HG03025 (cell line): Measurements from ENCODE around the gene CAMTA1.

Source experiments
- ATAC-seq: cut with Tn5 transposase; IDR thresholded peaks from one replicate; pipeline ENCODE4 v1.9.1; 2021; ENCODE audit warnings: mild to moderate bottlenecking, moderate library complexity; ENCODE audit not compliant: unreplicated experiment, low FRiP score

Gene CAMTA1

DNA sequence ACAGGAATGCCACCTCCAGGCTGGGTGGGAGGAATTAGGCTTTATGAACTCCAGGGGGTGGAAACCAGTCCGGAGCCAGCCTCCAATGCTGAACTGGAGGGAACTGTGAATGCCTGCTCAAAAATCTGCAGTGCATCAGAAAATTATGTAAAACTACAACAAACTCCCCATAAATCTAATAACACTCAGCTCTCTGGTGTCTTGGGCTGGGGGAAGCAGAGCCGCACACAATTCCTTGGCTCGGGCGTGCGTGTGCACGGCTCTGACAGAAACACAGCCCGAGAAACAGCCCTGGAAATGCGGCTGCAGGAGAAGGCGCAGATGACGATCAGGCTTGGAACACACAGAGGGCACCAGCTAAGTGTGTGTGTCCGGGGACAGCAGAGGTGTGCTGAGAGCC lies 858.3 kb downstream of the CAMTA1 start:
- no peak for ATAC-seq

DNA sequence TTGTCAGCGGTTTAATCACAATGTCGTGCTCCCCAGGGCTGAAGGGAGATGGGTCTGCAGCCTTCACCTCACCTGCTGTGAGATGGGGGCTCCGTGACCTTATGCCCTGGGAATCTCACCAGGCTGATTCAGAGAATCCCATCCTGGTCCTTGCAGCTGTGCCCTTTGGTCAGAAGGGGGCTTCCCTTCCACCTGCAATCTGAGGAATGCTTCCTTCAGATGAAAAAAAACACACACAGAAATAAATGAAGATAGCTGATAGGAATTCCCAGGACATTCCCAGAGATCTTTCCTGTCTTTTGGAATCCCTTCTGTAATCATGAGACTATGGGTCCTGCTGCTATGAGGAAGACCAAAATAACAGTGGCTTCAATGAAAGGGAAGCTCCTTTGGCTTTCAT lies 858.8 kb downstream of the CAMTA1 start:
- ATAC-seq: no peak

GRCh38 chr1:7644961-7645750 lies 859.9 kb downstream of the CAMTA1 start:
- ATAC-seq: no peak

- no peak for ATAC-seq
Observed at GRCh38 chr1:7645751-7646048, 860.4 kb downstream of the CAMTA1 start.

- ATAC-seq: no peak
Observed at GRCh38 chr1:7646164-7646563, 860.9 kb downstream of the CAMTA1 start.

GRCh38 chr1:7646981-7647901 lies 862.0 kb downstream of the CAMTA1 start:
- ATAC-seq: no peak

DNA sequence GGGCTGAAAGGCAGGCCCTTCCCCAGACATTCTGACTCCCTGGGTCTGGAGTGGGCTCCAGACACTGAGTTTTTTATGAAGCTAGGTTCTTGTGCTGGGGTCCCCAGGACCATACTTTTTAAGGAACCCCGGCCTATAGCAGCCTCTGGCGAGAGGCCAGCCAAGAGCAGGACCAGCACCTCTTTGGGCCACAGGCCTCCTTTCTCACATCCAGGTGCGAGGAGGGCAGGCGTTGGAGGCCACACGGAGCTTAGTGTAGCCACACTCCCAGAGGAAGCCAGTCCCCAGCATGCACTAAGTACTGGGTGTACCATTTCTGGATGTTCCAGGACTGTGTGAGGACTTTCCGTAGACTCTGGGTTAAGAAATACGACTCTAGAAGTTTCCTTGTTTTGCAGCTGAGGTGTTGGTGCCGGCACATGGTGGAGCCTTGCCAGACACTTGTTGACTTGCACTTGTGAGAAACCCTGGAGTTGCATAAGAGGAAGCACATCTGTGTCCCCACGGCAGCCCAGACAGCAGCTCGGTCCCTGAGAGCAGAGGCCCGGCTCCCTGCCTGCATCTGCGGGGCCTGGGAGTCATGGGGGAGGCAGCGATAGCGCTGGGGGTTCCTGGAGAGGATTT lies 863.6 kb downstream of the CAMTA1 start:
- no peak for ATAC-seq

GRCh38 chr1:7650801-7651200 lies 865.5 kb downstream of the CAMTA1 start:
- ATAC-seq: no peak

DNA sequence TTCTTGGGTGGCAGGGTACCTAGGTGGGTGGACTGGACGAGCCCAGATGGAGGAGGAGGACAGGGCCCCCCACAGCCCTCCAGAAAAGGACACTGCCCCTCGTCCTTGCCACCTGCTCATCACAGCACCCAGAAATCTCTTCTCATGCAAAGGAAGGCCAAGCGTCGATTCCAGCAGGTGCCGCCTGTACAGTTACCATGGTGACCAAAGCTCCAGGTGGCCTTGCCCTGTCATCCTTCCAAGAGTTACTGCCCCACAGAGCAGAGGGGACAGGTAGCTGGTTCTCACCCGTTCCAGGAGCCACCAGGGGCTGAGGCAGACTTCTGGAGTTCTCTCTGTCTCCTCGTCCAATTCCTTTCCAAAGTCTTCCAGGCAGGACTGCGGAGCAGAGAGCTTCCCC lies 865.9 kb downstream of the CAMTA1 start:
- ATAC-seq: no peak

DNA sequence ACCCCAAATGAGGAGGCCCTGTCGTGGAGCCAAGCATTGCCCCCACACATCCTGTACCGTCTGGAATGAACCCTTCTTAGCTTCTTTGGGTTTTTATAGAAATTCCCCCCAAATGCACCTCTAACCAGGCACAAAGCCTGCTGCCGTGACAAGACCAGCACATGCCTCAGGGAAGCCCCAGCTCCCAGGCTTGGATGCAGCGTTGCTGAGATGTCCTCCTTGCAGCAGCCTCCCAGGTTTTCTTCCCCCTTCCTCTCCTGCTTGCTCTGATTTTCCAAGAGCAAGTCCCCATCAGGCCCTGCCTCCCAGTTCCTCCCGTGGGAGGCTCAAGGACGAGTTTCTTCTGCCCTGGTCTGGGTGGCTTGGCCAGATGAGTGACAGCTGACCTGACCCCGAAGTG lies 866.8 kb downstream of the CAMTA1 start:
- ATAC-seq: no peak

DNA sequence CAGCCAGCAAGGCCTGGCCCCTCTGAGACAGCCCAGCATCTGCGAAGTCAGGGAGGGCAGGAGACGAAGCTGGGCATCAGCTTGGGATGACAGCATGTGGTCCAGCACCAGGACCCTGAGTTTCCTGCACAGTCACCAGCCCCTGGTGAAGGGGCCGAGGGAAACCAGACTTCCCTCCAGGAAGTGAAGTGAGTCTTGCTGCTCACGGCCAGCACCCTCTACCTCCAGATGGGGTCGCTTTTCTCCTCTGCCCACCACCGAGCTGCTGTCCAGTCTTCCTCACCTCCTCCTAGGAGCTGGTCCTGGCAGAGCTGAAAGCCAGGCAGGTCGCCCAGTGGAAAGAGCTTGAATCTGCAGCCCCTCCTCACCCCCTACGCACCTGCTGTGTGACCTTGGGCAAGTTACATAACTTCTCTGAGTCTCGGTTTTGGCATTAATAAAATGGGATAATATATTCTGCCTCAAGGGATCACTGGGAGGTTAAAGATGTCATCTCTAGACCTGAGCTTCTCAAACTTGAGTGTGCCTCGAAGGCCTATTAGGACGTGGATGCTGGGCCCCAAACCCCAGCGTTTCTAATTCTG lies 867.4 kb downstream of the CAMTA1 start:
- no peak for ATAC-seq

DNA sequence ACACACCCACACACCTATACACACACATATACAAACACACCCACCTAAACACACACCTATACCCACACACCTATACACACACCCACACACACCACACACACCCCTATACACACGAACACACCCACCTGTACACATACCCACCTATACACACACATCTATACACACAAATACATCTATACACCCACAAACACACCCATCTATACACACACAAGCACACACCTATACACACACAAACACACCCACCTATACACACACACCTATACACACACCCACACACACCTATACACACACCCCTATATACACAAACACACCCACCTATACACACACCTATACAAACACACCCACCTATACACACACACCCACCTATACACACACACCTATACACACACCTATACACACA lies 869.5 kb downstream of the CAMTA1 start:
- no peak for ATAC-seq

GRCh38 chr1:7655354-7655753 lies 870.1 kb downstream of the CAMTA1 start:
- no peak for ATAC-seq

DNA sequence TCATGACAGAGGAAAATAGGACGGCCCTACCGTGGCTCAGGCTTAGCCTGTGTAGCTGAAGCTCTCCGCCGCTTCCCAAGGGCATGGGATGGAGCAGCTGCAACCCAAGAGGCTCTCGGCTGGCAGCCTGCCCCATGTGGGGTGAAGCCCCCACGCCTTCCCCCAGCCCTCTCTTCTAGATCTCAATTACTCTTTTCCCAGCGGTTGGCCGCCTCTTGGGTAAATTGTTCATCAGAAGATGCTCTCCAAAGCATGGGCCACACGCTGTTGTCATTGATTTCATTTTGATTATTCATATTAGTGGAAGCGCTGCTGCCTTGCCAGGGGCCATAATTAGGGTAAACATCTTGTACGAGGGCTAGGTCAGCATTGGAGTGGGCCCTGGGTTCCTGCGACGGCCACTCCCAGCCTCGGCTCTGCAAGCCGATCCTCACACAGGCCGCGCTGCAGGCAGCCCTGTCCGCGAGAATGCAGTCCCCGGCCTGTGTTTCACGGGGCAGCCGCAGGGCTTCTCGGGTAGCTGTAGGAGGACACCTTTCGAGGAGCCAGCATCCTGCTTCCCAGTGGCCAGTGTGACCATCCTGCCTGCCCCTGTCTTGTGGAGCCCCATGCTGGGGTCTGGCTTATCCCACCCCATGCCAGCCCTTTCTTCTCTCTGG lies 871.4 kb downstream of the CAMTA1 start:
- ATAC-seq: no peak

GRCh38 chr1:7657287-7658016 lies 872.2 kb downstream of the CAMTA1 start:
- ATAC-seq: no peak

DNA sequence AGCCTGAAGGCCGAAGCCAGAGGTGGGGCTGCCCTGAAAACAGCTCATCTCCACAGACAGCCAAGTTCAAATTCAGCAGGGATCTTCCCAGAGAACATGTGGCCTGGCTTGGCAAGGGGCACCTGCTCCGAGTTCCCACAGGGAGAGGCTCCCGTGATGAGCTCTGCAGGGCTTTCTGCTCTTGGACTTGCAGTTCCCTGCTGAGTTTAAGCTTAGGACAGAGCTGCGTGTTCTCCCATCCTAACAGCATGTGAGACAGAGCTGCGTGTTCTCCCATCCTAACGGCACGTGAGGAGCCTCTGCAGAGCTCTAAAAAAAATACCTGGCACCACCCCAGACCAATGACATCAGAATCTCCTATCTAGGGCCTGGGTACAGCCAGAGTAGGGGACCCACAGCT lies 872.8 kb downstream of the CAMTA1 start:
- no peak for ATAC-seq

- ATAC-seq: no peak
Observed at GRCh38 chr1:7659514-7659913, 874.3 kb downstream of the CAMTA1 start.

- ATAC-seq: no peak
Observed at GRCh38 chr1:7663451-7664146, 878.3 kb downstream of the CAMTA1 start.

GRCh38 chr1:7664147-7664892 lies 879.1 kb downstream of the CAMTA1 start:
- ATAC-seq: no peak
